ENCODE data around the gene ZNF804A.

ZNF804A gene

DNA sequence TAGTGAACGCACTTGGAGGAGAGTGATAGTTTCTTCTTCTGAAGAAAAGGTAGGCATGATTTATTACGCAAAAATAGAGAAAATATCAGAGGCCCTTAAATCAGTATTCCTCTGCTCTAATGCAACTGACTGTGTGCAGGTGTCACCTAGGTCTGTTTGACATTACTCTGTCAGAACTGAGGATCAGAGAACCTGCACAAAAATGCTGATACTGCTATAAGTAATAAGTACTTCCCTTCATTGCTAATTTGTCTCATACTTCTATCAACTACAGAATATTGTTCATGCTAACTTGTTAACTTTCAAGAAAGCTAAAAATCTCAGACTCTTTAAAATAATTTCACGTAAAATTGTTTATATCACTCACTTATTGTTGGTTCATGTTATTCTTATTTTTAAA is 358.5 kb downstream of the ZNF804A start:
- DNase-seq = no peak

DNA sequence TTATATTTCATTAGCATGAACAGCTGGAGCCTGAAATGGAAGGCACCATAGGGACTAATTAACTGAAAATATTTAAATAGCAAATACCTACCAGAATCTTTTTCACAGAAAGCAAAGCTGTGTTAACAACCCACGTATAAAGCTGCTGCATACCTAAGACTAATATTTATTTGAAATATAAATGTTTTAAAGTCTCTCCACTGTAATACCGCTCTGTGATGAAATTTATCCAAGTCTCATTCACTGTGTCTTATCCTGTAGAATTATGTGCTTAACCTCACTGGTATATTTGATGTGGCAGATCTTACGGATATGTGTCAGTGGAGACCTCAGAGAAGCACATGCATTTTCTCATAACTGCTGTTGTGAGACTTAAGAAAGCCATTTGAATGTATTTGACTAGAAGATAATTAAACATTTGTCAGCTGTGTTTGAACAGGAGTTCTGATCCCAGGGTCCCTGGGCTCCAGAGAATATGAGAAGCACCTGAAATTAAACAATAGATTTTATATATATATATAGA is 373.3 kb downstream of the ZNF804A start:
- no peak for DNase-seq

All from NCI-H1105 treated with DMSO at 0.1 percent for 48 hours (cell line).